Hepatocyte (in vitro differentiated cells): ENCODE measurements around the gene IRAK1BP1. TPM values are rescaled to one million over a fixed set of nuclear protein-coding genes. Genes with fewer than 3 reads are reported as not detected.
"Not testable (repeated sequence)": the region's sequence is repeated elsewhere in the genome, so short reads cannot be mapped to it uniquely, and the experiment has no call there.

ENCODE experiments used
- DNase-seq: peaks from one replicate; pipeline ENCODE4 v3.0.0-alpha.2; 2016; ENCODE audit warnings: low spot score
- H2AFZ ChIP-seq: fragments of 200-600 bp; sonication (generic); 2 replicates; pipeline ENCODE4 v1.6.0; 2016; ENCODE audit warnings: antibody characterized with exemption, mild to moderate bottlenecking
- H3K27ac ChIP-seq: fragments of 200-600 bp; sonication (generic); 2 replicates; pipeline ENCODE4 v1.5.1; 2016; ENCODE audit warnings: mild to moderate bottlenecking
- H3K27me3 ChIP-seq: fragments of 200-600 bp; sonication (generic); 2 replicates; pipeline ENCODE4 v1.6.1; 2016
- H3K36me3 ChIP-seq: fragments of 200-600 bp; sonication (generic); replicated peaks from 2 replicates; pipeline ENCODE4 v1.5.1; 2016; ENCODE audit warnings: low read depth; ENCODE audit not compliant: insufficient read depth
- H3K4me1 ChIP-seq: fragments of 200-600 bp; sonication (generic); 2 replicates; pipeline ENCODE4 v1.5.1; 2016; ENCODE audit warnings: mild to moderate bottlenecking, moderate library complexity; ENCODE audit not compliant: insufficient read depth
- H3K4me2 ChIP-seq: fragments of 200-600 bp; sonication (generic); 2 replicates; pipeline ENCODE4 v1.6.0; 2016
- H3K4me3 ChIP-seq: fragments of 200-600 bp; sonication (generic); 2 replicates; pipeline ENCODE4 v1.5.1; 2016; ENCODE audit warnings: mild to moderate bottlenecking
- H3K79me2 ChIP-seq: fragments of 200-600 bp; sonication (generic); 2 replicates; pipeline ENCODE4 v1.6.0; 2017; ENCODE audit warnings: mild to moderate bottlenecking
- H3K9me2 ChIP-seq: fragments of 200-600 bp; sonication (generic); replicated peaks from 2 replicates; pipeline ENCODE4 v1.6.0; 2017; ENCODE audit warnings: mild to moderate bottlenecking; ENCODE audit not compliant: insufficient read depth
- H3K9me3 ChIP-seq: fragments of 200-600 bp; sonication (generic); 2 replicates; pipeline ENCODE4 v1.5.1; 2016; ENCODE audit warnings: low read depth, mild to moderate bottlenecking
- H4K20me1 ChIP-seq: fragments of 200-600 bp; sonication (generic); 2 replicates; pipeline ENCODE4 v1.6.0; 2016; ENCODE audit warnings: mild to moderate bottlenecking; ENCODE audit not compliant: insufficient read depth, poor library complexity, severe bottlenecking
- CTCF ChIP-seq: fragments of 200-600 bp; sonication (generic); IDR thresholded peaks from 2 replicates; pipeline ENCODE4 v1.5.1; 2016; ENCODE audit warnings: antibody characterized with exemption, mild to moderate bottlenecking; ENCODE audit not compliant: poor library complexity
- EZH2 ChIP-seq: fragments of 200-600 bp; sonication (generic); IDR thresholded peaks from 2 replicates; pipeline ENCODE4 v1.6.1; 2016; ENCODE audit warnings: antibody characterized with exemption, mild to moderate bottlenecking, borderline replicate concordance
- EZH2phosphoT487 ChIP-seq: fragments of 200-600 bp; sonication (generic); IDR thresholded peaks from one replicate; pipeline ENCODE4 v1.6.1; 2018; ENCODE audit warnings: antibody characterized with exemption, mild to moderate bottlenecking, low read depth, moderate library complexity; ENCODE audit not compliant: unreplicated experiment, severe bottlenecking
- WGBS: methylation state at CpG from one replicate; pipeline ENCODE4 v1.1.6; 2016; ENCODE audit warnings: low lambda C conversion rate; ENCODE audit errors: missing lambda C conversion rate; 5-methylcytosine and 5-hydroxymethylcytosine counted together
- polyA plus RNA-seq: library from polyadenylated mRNA; unstranded; fragments of >200 nt; fragmentation: Nextera tagmentation; extraction: Ambion mirVana; gene quantifications from 2 replicates; pipeline ENCODE4 v1.2.1, GENCODE V29; 2016
- total RNA-seq: library from RNA; depleted of rRNA; stranded (reverse); fragments of >200 nt; gene quantifications from 2 replicates; pipeline ENCODE4 v1.2.3, GENCODE V29; 2014

IRAK1BP1 gene
- total and polyA plus RNA-seq, 2 experiments from 2014 or later: 1.9 to 4.3 TPM

GRCh38 chr6:78867020-78867369, 356 bp upstream of the IRAK1BP1 start:
- H3K27ac ChIP-seq: peak overlapping the region; percentile 77
- peak overlapping the region; percentile 78 for H3K4me3 ChIP-seq
- peak overlapping the region; percentile 74 for H3K4me2 ChIP-seq
- WGBS: 24% methylated on average over 13 of the region's 13 CpGs
- H3K36me3 ChIP-seq: no peaks in the 10 kb centered on the region
- H4K20me1 ChIP-seq: no peaks in the 10 kb centered on the region
- H2AFZ ChIP-seq: peak overlapping the region; percentile 99
- H3K4me1 ChIP-seq: no peaks in the 10 kb centered on the region
- H3K27me3 ChIP-seq: no peaks in the 10 kb centered on the region
- no peak for TF ChIP-seq EZH2phosphoT487
- TF ChIP-seq CTCF: no peak
- TF ChIP-seq EZH2: no peak
- no peaks in the 10 kb centered on the region for H3K9me3 ChIP-seq
- DNase-seq: no peak
- H3K79me2 ChIP-seq: peaks cover 9% of the 10 kb centered on the region
- H3K9me2 ChIP-seq: no peaks in the 10 kb centered on the region

GRCh38 chr6:78868116-78868515, 765 bp downstream of the IRAK1BP1 start:
- TF ChIP-seq EZH2: no peak
- no peak for TF ChIP-seq EZH2phosphoT487
- no peak for TF ChIP-seq CTCF
- peaks cover 9% of the 10 kb centered on the region for H3K79me2 ChIP-seq
- no peaks in the 10 kb centered on the region for H3K36me3 ChIP-seq
- peak overlapping the region; percentile 99 for H2AFZ ChIP-seq
- no peaks in the 10 kb centered on the region for H3K9me3 ChIP-seq
- H3K27me3 ChIP-seq: no peaks in the 10 kb centered on the region
- H3K27ac ChIP-seq: peak overlapping the region; percentile 77
- H4K20me1 ChIP-seq: no peaks in the 10 kb centered on the region
- WGBS: 42% methylated on average over 8 of the region's 8 CpGs
- H3K4me3 ChIP-seq: peak overlapping the region; percentile 78
- H3K4me1 ChIP-seq: no peaks in the 10 kb centered on the region
- no peak for DNase-seq
- H3K9me2 ChIP-seq: no peaks in the 10 kb centered on the region
- peak overlapping the region; percentile 74 for H3K4me2 ChIP-seq

- H3K9me3 ChIP-seq: no peaks in the 10 kb centered on the region
- TF ChIP-seq EZH2: no peak
- TF ChIP-seq EZH2phosphoT487: no peak
- no peak for TF ChIP-seq CTCF
- no peaks in the 10 kb centered on the region for H3K9me2 ChIP-seq
- no peaks in the 10 kb centered on the region for H4K20me1 ChIP-seq
- H3K36me3 ChIP-seq: no peaks in the 10 kb centered on the region
- H3K79me2 ChIP-seq: no peaks in the 10 kb centered on the region
- no peaks in the 10 kb centered on the region for H3K4me1 ChIP-seq
- no peak overlapping the region for H3K4me3 ChIP-seq
- no peak overlapping the region for H3K4me2 ChIP-seq
- DNase-seq: no peak
- no peak overlapping the region for H3K27ac ChIP-seq
- H2AFZ ChIP-seq: no peak overlapping the region
- no peaks in the 10 kb centered on the region for H3K27me3 ChIP-seq
- WGBS: 92% methylated on average over 3 of the region's 3 CpGs
Measured at GRCh38 chr6:78875505-78875904, 8.2 kb downstream of the IRAK1BP1 start.

GRCh38 chr6:78883651-78884050, 16.3 kb downstream of the IRAK1BP1 start:
- WGBS: 88% methylated on average over 5 of the region's 5 CpGs
- no peaks in the 10 kb centered on the region for H3K4me1 ChIP-seq
- no peak for DNase-seq
- H2AFZ ChIP-seq: no peak overlapping the region
- no peaks in the 10 kb centered on the region for H3K9me2 ChIP-seq
- H3K4me2 ChIP-seq: no peak overlapping the region
- H3K9me3 ChIP-seq: no peaks in the 10 kb centered on the region
- H4K20me1 ChIP-seq: no peaks in the 10 kb centered on the region
- TF ChIP-seq CTCF (no peak), EZH2phosphoT487 (no peak)
- H3K4me3 ChIP-seq: no peak overlapping the region
- H3K79me2 ChIP-seq: no peaks in the 10 kb centered on the region
- H3K27me3 ChIP-seq: no peaks in the 10 kb centered on the region
- H3K36me3 ChIP-seq: no peaks in the 10 kb centered on the region
- no peak overlapping the region for H3K27ac ChIP-seq

DNA sequence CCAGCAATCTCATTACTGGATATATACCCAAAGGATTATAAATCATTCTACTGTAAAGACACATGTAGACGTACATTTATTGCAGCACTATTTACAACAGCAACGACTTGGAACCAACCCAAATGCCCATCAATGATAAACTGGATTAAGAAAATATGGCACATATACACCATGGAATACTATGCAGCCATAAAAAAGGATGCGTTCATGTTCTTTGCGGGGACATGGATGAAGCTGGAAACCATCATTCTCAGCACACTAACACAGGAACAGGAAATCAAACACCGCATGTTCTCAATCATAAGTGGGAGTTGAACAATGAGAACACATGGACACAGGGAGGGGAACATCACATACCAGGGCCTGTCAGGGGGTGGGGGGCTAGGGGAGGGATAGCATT, 22.6 kb downstream of the IRAK1BP1 start:
- H2AFZ ChIP-seq, H3K27ac ChIP-seq, H3K4me2 ChIP-seq, H3K4me1 ChIP-seq, DNase-seq, H4K20me1 ChIP-seq, H3K9me3 ChIP-seq, H3K36me3 ChIP-seq, H3K27me3 ChIP-seq, H3K4me3 ChIP-seq, H3K79me2 ChIP-seq, H3K9me2 ChIP-seq: not testable (repeated sequence)
- 98% methylated on average over 5 of the region's 5 CpGs for WGBS
